ENCODE results near the gene VWF. TPM values are rescaled to one million over a fixed set of nuclear protein-coding genes. Genes with fewer than 3 reads are reported as not detected.

The VWF gene
- total RNA-seq, 2 experiments from 2014 or later, result 0.11 to 0.13 TPM

DNA sequence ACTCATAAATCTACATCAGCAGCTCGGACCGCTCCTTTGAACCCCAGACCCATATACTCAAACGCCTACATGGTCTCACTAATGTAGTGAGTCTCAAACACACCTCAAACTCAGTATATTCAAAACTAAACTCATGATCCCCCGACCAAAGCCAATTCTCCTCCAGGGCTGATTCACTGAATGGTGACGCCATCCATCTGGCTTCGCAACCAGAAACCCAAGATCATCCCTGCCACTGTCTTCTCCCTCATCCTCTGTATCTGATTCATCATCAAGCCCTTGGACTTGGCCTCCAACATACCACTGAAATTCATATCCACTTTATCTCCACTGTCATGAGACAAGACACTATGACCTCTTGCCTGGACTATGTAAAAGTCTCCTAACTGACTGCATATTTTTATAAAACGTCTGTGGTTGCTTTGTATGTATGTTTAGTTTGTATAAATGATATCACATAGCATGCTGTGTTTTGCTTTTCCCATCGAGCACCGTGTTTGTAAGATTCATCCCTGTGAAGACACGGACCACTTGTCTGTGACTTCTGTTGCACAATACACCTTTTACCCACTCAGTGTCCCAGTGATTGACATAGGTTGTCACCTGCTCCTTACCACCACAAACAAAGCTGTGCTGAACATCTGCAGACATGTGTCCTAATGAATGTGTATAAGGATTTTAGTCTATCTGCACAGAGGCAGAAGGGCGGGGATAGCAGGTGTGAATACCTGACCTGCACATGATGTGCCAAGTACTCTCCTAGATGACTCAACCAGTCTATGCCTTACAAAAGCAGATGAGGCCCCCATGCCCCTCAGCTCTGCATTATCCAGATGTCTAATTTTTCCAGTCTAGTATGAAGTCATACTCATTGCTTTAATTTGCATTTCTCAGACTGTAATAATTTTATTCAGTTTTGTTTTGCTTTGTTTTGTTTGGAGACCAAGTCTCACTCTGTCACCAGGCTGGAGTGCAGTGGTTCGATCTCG, 76.9 kb downstream of the VWF start:
- Mint-ChIP-seq H3K27me3 (no peaks in the 10 kb centered on the region), H3K9me3 (no peaks in the 10 kb centered on the region), H3K4me3 (no peak overlapping the region), H3K4me1 (ENCODE audit: low read depth) (no peaks in the 10 kb centered on the region), H3K27ac (no peak overlapping the region), H3K36me3 (ENCODE audit: low read depth) (no peaks in the 10 kb centered on the region)
- intact Hi-C loops (cut with micrococcal nuclease), result no loop called here
- DNase-seq (peak; percentile 22), ATAC-seq (peak; percentile 68)
- CTCF ChIA-PET, result interaction anchor here (1.5 to 3.6 kb wide), 3 partner anchors 10 to 237 kb away, joined by 3 to 19 read pairs (median 7); no protein-coding TSS in a partner anchor
- TF ChIP-seq, protein P1, sequence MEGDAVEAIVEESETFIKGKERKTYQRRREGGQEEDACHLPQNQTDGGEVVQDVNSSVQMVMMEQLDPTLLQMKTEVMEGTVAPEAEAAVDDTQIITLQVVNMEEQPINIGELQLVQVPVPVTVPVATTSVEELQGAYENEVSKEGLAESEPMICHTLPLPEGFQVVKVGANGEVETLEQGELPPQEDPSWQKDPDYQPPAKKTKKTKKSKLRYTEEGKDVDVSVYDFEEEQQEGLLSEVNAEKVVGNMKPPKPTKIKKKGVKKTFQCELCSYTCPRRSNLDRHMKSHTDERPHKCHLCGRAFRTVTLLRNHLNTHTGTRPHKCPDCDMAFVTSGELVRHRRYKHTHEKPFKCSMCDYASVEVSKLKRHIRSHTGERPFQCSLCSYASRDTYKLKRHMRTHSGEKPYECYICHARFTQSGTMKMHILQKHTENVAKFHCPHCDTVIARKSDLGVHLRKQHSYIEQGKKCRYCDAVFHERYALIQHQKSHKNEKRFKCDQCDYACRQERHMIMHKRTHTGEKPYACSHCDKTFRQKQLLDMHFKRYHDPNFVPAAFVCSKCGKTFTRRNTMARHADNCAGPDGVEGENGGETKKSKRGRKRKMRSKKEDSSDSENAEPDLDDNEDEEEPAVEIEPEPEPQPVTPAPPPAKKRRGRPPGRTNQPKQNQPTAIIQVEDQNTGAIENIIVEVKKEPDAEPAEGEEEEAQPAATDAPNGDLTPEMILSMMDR (IDR thresholded peaks at IDR 0.05), result no peak
- POLR2A ChIA-PET, result no interaction called here

DNA sequence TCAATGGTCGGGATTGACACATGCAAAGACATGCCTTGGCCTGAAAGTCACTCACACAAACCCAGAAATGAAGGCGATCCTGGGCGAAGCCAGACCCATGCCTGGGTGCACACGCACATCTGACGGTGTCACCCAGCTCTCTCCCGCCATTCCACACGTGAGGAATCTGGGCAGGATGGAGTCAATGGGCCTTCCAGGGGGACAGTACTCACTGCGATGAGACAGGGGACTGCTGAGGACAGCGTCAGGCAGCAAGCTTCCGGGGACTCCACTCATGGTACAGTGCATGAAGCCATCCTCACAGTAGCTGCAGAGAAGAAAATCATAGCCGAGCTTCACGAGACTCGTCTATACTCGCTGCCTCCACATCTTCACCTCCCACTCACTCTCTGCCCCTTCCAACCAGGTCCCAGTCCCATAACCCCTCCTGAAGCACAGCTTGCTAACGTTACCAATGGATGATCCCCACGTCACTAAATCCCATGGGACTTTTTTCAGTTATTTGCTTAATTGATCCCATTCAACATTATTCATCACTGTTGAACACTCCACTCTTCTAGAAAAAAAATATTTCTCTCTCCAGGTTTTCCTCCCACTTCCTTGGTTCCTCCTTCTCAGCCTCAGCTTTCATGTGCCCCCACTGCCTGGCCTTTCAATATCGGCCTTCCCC, 77.8 kb downstream of the VWF start:
- ATAC-seq, result no peak
- Mint-ChIP-seq H3K36me3 (ENCODE audit: low read depth) (no peaks in the 10 kb centered on the region), H3K27me3 (no peaks in the 10 kb centered on the region), H3K4me1 (ENCODE audit: low read depth) (no peaks in the 10 kb centered on the region), H3K27ac (no peak overlapping the region), H3K9me3 (no peaks in the 10 kb centered on the region), H3K4me3 (no peak overlapping the region)
- TF ChIP-seq, protein P1 (IDR thresholded peaks at IDR 0.05), result no peak
- intact Hi-C loops (cut with micrococcal nuclease), result no loop called here
- ChIA-PET POLR2A (no interaction called here), CTCF (interaction anchor here (1.8 to 3.6 kb wide), 2 partner anchors 9 to 58 kb away, joined by 7 to 19 read pairs; no protein-coding TSS in a partner anchor)
- DNase-seq, result no peak

DNA sequence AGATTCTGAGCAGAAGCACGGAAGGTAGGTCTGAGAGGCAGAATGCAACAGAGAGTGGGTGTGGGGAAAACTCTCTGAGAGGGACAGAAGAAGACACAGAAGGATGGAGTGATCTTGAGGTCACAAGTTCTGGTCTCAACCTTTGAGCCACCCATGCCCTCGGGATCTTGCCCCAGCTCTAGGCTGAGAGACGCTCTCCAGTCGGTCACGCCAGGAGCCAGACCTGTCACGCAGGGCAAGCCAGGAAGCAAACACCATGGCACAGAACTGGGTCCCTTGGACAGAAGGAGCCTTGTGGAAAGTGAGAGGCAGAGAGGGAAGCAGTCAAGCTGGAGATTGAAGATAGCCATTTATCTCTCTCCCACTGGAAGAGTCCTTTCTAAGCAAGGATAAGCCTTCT, 79.0 kb downstream of the VWF start:
- Mint-ChIP-seq H3K4me1 (ENCODE audit: low read depth) (no peaks in the 10 kb centered on the region), H3K27ac (no peak overlapping the region), H3K27me3 (no peaks in the 10 kb centered on the region), H3K4me3 (no peak overlapping the region), H3K9me3 (no peaks in the 10 kb centered on the region), H3K36me3 (ENCODE audit: low read depth) (no peaks in the 10 kb centered on the region)
- intact Hi-C loops (cut with micrococcal nuclease), result no loop called here
- TF ChIP-seq, protein P1 (IDR thresholded peaks at IDR 0.05), result no peak
- no peak for DNase-seq
- ChIA-PET POLR2A (no interaction called here), CTCF (interaction anchor here (1.8 kb wide), 1 partner anchor 57 kb away, joined by 7 read pairs; no protein-coding TSS in a partner anchor)
- ATAC-seq, result no peak

DNA sequence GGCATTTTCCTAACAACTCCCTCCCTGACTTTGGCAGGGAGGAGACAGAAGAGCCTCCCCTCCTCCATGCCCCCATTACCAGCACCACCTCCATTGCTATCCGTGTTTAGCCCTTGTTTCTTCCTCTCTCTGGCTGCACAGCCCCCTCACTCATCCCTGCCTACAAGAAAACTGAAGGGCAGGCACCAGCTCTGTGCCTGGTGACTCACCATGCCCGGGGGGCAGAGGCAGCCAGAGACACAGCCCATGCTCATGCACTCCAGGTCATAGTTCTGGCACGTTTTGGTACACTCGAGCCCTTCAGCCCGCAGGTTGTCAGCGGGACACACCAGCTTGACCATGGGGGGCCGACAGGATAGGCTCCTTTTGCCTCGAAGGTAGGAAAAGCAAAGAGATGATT, 80.4 kb downstream of the VWF start:
- DNase-seq (no peak), ATAC-seq (no peak)
- ChIA-PET CTCF (interaction anchor here (1.1 kb wide), 1 partner anchor 56 kb away, joined by 6 read pairs; no protein-coding TSS in a partner anchor), POLR2A (no interaction called here)
- intact Hi-C loops (cut with micrococcal nuclease), result no loop called here
- H3K27me3 Mint-ChIP-seq, result no peaks in the 10 kb centered on the region
- no peaks in the 10 kb centered on the region for H3K36me3 Mint-ChIP-seq (ENCODE audit: low read depth)
- no peaks in the 10 kb centered on the region for H3K9me3 Mint-ChIP-seq
- TF ChIP-seq, protein P1 (IDR thresholded peaks at IDR 0.05), result no peak
- H3K4me1 Mint-ChIP-seq (ENCODE audit: low read depth), result peaks cover 2% of the 10 kb centered on the region
- no peak overlapping the region for H3K4me3 Mint-ChIP-seq
- no peak overlapping the region for H3K27ac Mint-ChIP-seq
